ENCODE measurements around the gene CPSF4L.
"Not testable (repeated sequence)": the region's sequence is repeated elsewhere in the genome, so short reads cannot be mapped to it uniquely, and the experiment has no call there.

Gene CPSF4L

DNA sequence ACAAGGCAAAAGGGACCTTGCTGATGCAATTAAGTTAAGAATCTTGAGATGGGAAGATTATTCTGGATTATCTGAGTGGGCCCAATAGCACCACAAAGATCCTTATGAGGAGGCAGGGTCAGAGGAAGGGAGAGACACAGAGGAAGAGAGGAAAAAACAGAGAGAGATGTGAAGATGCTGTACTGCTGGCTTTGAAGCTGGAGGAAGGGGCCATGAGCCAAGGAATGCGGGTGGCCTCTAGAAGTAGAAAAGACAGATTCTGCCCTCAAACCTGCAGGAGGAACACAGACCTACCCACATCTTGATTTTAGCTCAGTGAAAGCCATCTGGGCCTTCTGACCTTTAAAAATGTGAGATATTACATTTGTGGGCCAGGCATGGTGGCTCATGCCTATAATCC is 8.1 kb upstream of the CPSF4L start:
- DNase-seq (ENCODE audit: low read depth) = no peak
- TF ChIP-seq, protein P1, sequence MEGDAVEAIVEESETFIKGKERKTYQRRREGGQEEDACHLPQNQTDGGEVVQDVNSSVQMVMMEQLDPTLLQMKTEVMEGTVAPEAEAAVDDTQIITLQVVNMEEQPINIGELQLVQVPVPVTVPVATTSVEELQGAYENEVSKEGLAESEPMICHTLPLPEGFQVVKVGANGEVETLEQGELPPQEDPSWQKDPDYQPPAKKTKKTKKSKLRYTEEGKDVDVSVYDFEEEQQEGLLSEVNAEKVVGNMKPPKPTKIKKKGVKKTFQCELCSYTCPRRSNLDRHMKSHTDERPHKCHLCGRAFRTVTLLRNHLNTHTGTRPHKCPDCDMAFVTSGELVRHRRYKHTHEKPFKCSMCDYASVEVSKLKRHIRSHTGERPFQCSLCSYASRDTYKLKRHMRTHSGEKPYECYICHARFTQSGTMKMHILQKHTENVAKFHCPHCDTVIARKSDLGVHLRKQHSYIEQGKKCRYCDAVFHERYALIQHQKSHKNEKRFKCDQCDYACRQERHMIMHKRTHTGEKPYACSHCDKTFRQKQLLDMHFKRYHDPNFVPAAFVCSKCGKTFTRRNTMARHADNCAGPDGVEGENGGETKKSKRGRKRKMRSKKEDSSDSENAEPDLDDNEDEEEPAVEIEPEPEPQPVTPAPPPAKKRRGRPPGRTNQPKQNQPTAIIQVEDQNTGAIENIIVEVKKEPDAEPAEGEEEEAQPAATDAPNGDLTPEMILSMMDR (IDR thresholded peaks at IDR 0.05; ENCODE audit: insufficient read depth, low read depth, low read length, missing control alignments) = no peak

DNA sequence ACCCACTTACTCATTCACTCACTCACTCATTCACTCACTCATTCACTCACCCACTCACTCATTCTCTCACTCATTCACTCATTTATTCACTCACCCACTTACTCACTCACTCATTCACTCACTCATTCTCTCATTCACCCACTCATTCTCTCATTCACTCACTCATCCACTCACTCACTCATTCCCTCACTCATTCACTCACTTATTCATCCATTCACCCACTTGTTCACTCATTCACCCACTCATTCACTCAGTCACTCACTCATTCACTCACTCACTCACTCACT is 7.6 kb upstream of the CPSF4L start:
- no peak for DNase-seq (ENCODE audit: low read depth)
- no peak overlapping the region for H3K4me3 ChIP-seq (ENCODE audit: low read depth, low read length)
- TF ChIP-seq, protein P1 (IDR thresholded peaks at IDR 0.05; ENCODE audit: insufficient read depth, low read depth, low read length, missing control alignments) = no peak

More for the DNA sequence above, 8.1 kb upstream of the CPSF4L start:
- no peak overlapping the region for H3K4me3 ChIP-seq (ENCODE audit: low read depth, low read length)

DNA sequence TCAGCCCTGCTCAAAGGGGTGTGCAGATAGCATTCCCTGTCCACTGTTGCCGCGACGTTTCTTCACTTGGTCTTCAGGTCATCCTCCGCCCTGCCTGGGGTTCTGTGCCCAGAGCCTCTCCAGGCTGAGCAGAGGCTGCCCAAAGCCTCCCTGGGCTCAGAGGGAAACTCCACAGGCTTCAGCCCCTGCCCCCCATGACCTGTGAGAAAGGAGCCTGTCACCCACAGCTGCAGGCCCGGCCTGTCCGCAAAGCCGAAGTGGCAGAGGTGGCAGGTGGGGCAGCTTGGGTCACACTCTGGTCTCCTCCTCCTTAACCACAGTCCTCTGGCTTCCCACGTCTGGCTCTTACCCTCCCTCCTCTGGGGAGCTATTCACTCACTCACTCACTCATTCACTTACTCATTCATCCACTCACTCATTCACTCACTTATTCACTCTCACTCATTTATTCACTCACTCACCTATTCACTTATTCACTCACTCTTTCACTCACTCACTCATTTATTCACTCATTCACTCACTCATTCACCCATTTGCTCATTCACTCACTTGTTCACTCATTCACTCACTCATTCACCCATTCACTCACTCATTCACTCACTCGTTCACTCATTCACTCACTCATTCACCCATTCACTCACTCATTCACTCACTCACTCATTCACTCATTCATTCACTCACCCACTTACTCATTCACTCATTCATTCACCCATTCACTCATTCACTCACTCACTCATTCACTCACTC is 7.1 kb upstream of the CPSF4L start:
- H3K4me3 ChIP-seq (ENCODE audit: low read depth, low read length) = no peak overlapping the region
- TF ChIP-seq, protein P1 (IDR thresholded peaks at IDR 0.05; ENCODE audit: insufficient read depth, low read depth, low read length, missing control alignments) = no peak
- peak; percentile 23 for DNase-seq (ENCODE audit: low read depth)

- TF ChIP-seq, protein P1 (IDR thresholded peaks at IDR 0.05; ENCODE audit: insufficient read depth, low read depth, low read length, missing control alignments) = no peak
- no peak overlapping the region for H3K4me3 ChIP-seq (ENCODE audit: low read depth, low read length)
- DNase-seq (ENCODE audit: low read depth) = no peak
These were observed 6.2 kb upstream of the CPSF4L start for GRCh38 chr17:73267648-73268537.

- H3K4me3 ChIP-seq (ENCODE audit: low read depth, low read length) = no peak overlapping the region
- TF ChIP-seq, protein P1 (IDR thresholded peaks at IDR 0.05; ENCODE audit: insufficient read depth, low read depth, low read length, missing control alignments) = no peak
- DNase-seq (ENCODE audit: low read depth) = no peak
These were observed 5.1 kb upstream of the CPSF4L start for GRCh38 chr17:73266796-73267195.

DNA sequence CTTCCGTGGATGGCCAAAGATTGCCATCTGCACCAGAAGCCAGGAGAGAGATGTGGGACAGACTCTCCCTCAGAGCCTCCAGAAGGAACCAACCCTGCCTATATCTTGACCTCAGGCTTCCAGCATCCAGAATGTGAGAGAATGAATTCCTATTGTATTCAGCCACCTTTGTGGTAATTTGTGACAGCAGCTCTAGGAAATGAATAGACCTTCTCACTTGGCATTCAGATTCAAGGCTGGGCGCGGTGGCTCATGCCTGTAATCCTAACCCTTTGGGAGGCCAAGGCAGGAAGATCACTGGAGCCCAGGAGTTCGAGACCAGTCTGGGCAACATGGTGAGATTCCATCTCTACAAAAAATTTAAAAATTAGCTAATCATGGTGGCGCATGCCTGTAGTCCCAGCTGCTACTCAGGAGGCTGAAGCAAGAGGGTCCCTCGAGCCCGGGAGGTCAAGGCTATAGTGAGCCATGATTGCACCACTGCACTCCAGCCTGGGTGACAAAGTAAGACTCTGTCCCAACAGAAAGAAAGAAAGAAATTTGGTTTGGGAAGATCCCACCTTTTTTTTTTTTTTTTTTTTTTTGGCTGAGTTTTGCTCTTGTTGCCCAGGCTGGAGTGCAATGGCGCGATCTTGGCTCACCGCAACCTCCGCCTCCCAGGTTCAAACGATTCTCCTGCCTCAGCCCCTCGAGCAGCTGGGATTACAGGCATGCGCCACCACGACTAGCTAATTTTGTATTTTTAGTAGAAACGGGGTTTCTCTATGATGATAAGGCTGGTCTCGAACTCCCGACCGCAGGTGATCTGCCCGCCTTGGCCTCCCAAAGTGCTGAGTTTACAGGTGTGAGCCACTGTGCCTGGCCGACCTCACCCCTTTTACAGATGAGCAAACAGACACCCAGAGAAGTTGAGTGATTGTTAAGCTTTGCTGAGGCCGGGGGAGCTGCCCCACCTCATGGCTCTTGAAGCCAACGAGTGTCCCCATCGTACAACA is 4.3 kb upstream of the CPSF4L start:
- H3K4me3 ChIP-seq (ENCODE audit: low read depth, low read length) = no peak overlapping the region
- TF ChIP-seq, protein P1 (IDR thresholded peaks at IDR 0.05; ENCODE audit: insufficient read depth, low read depth, low read length, missing control alignments) = no peak
- DNase-seq (ENCODE audit: low read depth) = no peak

DNA sequence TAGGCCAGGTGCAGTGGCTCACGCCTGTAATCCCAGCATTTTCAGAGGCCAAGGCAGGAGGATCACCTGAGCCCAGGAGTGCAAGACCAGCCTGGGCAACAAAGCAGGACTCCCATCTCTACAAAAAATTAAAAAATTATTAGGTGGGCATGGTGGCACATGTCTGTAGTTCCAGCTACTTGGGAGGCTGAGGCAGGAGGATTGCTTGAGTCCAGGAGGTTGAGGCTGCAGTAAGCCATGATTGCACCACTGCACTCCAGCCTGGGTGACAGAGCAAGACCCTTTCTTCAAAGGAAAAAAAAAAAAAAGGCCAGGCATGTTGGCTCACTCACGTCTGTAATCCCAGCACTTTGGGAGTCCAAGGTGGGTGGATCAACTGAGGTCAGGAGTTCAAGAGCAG is 2.8 kb upstream of the CPSF4L start:
- DNase-seq (ENCODE audit: low read depth); H3K4me3 ChIP-seq (ENCODE audit: low read depth, low read length): not testable (repeated sequence)
